ENCODE data around the gene TSPAN4.

TSPAN4 gene

GRCh38 chr11:871472-871871, 28.8 kb downstream of the TSPAN4 start:
- DNase-seq (ENCODE audit: insufficient read length, low spot score) = no peak
- FAIRE-seq = no peak
- TF ChIP-seq, protein P1, sequence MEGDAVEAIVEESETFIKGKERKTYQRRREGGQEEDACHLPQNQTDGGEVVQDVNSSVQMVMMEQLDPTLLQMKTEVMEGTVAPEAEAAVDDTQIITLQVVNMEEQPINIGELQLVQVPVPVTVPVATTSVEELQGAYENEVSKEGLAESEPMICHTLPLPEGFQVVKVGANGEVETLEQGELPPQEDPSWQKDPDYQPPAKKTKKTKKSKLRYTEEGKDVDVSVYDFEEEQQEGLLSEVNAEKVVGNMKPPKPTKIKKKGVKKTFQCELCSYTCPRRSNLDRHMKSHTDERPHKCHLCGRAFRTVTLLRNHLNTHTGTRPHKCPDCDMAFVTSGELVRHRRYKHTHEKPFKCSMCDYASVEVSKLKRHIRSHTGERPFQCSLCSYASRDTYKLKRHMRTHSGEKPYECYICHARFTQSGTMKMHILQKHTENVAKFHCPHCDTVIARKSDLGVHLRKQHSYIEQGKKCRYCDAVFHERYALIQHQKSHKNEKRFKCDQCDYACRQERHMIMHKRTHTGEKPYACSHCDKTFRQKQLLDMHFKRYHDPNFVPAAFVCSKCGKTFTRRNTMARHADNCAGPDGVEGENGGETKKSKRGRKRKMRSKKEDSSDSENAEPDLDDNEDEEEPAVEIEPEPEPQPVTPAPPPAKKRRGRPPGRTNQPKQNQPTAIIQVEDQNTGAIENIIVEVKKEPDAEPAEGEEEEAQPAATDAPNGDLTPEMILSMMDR (IDR thresholded peaks at IDR 0.05; ENCODE audit: insufficient read depth, missing control alignments) = no peak

GRCh38 chr11:872799-873198, 30.1 kb downstream of the TSPAN4 start:
- DNase-seq (ENCODE audit: insufficient read length, low spot score) (no peak), FAIRE-seq (no peak)
- TF ChIP-seq, protein P1 (IDR thresholded peaks at IDR 0.05; ENCODE audit: insufficient read depth, missing control alignments) = no peak

DNA sequence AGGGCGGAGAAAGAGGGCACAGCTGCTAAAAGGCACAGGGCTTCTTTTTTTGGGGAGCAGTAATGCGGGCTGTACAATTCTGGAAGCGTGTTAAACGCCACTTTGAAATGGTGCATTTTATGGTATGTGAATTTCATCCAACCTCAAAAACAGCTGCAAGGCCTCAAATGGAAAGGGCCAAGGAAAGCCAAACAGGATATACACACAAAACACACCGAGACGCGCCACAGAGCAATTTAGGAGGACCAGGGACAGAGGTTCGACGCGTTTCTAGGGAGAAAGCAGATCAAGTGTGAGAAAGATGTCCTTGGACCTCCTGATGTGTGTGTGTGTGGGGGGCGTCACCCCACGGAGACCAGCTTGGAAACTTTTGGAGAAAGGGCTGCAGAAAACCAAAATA, 31.1 kb downstream of the TSPAN4 start:
- FAIRE-seq = no peak
- DNase-seq (ENCODE audit: insufficient read length, low spot score) = no peak
- TF ChIP-seq, protein P1 (IDR thresholded peaks at IDR 0.05; ENCODE audit: insufficient read depth, missing control alignments) = no peak

DNA sequence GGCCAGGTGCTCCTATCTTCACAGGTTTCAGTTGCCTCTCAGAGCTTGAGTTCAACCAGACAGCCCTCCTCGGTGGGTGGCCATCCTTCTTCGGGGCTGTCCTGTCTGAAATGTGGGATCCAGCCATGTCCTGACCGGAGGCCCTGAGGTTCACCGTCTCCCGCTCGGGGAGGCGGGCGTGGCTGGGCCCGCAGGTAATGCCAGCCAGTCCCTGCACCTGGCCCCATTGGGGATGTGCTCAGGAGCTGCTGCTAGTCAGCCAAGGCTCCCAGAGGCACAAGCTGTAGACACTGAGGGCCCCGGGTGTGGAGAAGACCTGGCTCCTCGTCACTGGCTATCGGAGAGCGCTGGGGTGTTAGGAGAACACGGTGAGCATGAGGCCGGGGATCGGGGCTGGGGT, 32.6 kb downstream of the TSPAN4 start:
- DNase-seq (ENCODE audit: insufficient read length, low spot score) (no peak), FAIRE-seq (no peak)
- TF ChIP-seq, protein P1 (IDR thresholded peaks at IDR 0.05; ENCODE audit: insufficient read depth, missing control alignments) = no peak

GRCh38 chr11:875769-876301, 33.2 kb downstream of the TSPAN4 start:
- no peak for FAIRE-seq
- TF ChIP-seq, protein P1 (IDR thresholded peaks at IDR 0.05; ENCODE audit: insufficient read depth, missing control alignments) = no peak
- no peak for DNase-seq (ENCODE audit: insufficient read length, low spot score)

DNA sequence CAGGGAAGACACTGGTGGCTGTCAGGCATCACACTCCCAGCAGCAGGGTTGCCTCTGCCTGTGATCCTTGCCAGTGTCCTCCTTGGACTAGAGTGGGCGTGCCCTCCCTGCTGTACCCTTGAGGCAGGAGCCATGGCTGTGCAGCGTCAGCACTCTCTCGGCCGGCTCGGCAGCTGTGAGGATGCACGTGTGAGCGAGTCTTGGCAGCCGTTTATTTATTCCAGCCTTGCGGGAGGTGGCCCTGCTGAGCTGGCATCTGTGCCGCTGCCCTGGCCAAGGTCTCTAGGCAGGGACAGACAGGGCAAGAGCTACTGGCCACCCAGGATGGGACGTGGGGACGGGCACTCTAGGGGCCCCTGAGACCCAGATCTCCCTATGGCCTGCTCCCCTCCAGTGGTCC, 33.9 kb downstream of the TSPAN4 start:
- TF ChIP-seq, protein P1 (IDR thresholded peaks at IDR 0.05; ENCODE audit: insufficient read depth, missing control alignments) = no peak
- FAIRE-seq = no peak
- no peak for DNase-seq (ENCODE audit: insufficient read length, low spot score)

GRCh38 chr11:877565-877964, 34.9 kb downstream of the TSPAN4 start:
- FAIRE-seq (no peak), DNase-seq (ENCODE audit: insufficient read length, low spot score) (no peak)
- TF ChIP-seq, protein P1 (IDR thresholded peaks at IDR 0.05; ENCODE audit: insufficient read depth, missing control alignments) = no peak
